Sigmoid colon (tissue), 7 donors: ENCODE results near the gene GBP5. TPM values are rescaled to one million over a fixed set of nuclear protein-coding genes. Genes with fewer than 3 reads are reported as not detected.
"Not testable (repeated sequence)": the region's sequence is repeated elsewhere in the genome, so short reads cannot be mapped to it uniquely, and the experiment has no call there.

ENCODE experiments used
- DNase-seq: peaks from one replicate; pipeline ENCODE4 v3.0.0-alpha.2; 2019
- H3K27ac ChIP-seq, 4 donors: fragments of 200-600 bp; sonication (generic); one replicate each; pipeline ENCODE4 v1.5.1; 2016 to 2019; ENCODE audit warnings: mild to moderate bottlenecking in 1 of 4
- H3K27me3 ChIP-seq, 3 donors: fragments of 200-600 bp; sonication (generic); one replicate each; pipeline ENCODE4 v1.5.1; 2019; ENCODE audit warnings: mild to moderate bottlenecking in 1 of 3
- H3K36me3 ChIP-seq, 4 donors: fragments of 200-600 bp; sonication (generic); one replicate each; pipeline ENCODE4 v1.5.1; 2016 to 2019
- H3K4me1 ChIP-seq, 4 donors: fragments of 200-600 bp; sonication (generic); one replicate each; pipeline ENCODE4 v1.5.1; 2017 to 2019
- H3K4me3 ChIP-seq, 4 donors: fragments of 200-600 bp; sonication (generic); one replicate each; pipeline ENCODE4 v1.5.1; 2017 to 2019; ENCODE audit warnings: mild to moderate bottlenecking in 2 of 4, moderate library complexity in 1 of 4
- H3K9me3 ChIP-seq, 4 donors: fragments of 200-600 bp in 3 of 4; sonication (generic) in 3 of 4; one replicate each; pipeline versions ENCODE4 v1.5.1 to v1.6.1; 2013 to 2019
- CTCF ChIP-seq, 4 experiments: fragments of 450-650 bp in 3 of 4; fragments of 200-600 bp in 1 of 4; IDR thresholded peaks; one replicate each; pipeline ENCODE4 v1.5.1; 2016 to 2019; ENCODE audit warnings: antibody characterized with exemption in 4 of 4, mild to moderate bottlenecking in 3 of 4, moderate library complexity in 2 of 4
- EP300 ChIP-seq, 4 donors: sonication (generic); formaldehyde crosslinking; IDR thresholded peaks; one replicate each; pipeline ENCODE4 v1.6.1; 2017; ENCODE audit warnings: antibody characterized with exemption in 4 of 4
- POLR2A ChIP-seq, 2 donors: fragments of 450-650 bp; IDR thresholded peaks; one replicate each; pipeline ENCODE4 v1.6.1; 2016; ENCODE audit warnings: antibody characterized with exemption in 2 of 2, mild to moderate bottlenecking in 2 of 2, moderate library complexity in 2 of 2
- POLR2AphosphoS5 ChIP-seq, 4 donors: sonication (generic); formaldehyde crosslinking; IDR thresholded peaks; one replicate each; pipeline ENCODE4 v1.6.1; 2017; ENCODE audit warnings: antibody characterized with exemption in 4 of 4
- WGBS, 2 donors: extraction: QIAGEN DNeasy Blood & Tissue Kit; methylation state at CpG; one replicate each; pipeline ENCODE4 v1.1.7; 2013; 5-methylcytosine and 5-hydroxymethylcytosine counted together
- intact Hi-C: fragments of 100-400 bp; cut with DNase I; formaldehyde crosslinking; loops from one replicate; pipeline ENCODE4 v1.15.1; 2023
- polyA plus RNA-seq, 3 donors: library from polyadenylated mRNA; stranded (reverse); fragments of 200-250 nt; gene quantifications; one replicate each; pipeline ENCODE4 v1.2.3, GENCODE V29; 2013
- total RNA-seq, 4 donors: library from RNA; depleted of rRNA; stranded (reverse); fragments of >200 nt; gene quantifications; one replicate each; pipeline ENCODE4 v1.1.0, GENCODE V29; 2016
- donor health status: healthy with polysubstance abuse.
- donor health status: Bipolar disorder and iron deficiency.
- donor health status: healthy.

The GBP5 gene
- total and polyA plus RNA-seq, 7 donors: 0.83 to 19.3 (median 1.4) TPM

GRCh38 chr1:89261926-89262515 lies 10.6 kb downstream of the GBP5 start:
- peak overlapping the region in 3 of 4 donors; percentile 24 to 66 (median 46) for H3K27ac ChIP-seq
- TF ChIP-seq EP300 (IDR thresholded peaks at IDR 0.05): no peak
- no peak for TF ChIP-seq CTCF (IDR thresholded peaks at IDR 0.05)
- TF ChIP-seq POLR2A (IDR thresholded peaks at IDR 0.05): no peak
- TF ChIP-seq POLR2AphosphoS5 (IDR thresholded peaks at IDR 0.05): no peak
- WGBS, 2 donors: 57% methylated on average over 6 of the region's 6 CpGs
- no peaks in the 10 kb centered on the region for H3K9me3 ChIP-seq
- H3K4me1 ChIP-seq: peaks cover 0 to 33% (median 30%) of the 10 kb centered on the region in 4 donors
- DNase-seq: no peak
- no peaks in the 10 kb centered on the region for H3K36me3 ChIP-seq
- intact Hi-C loops: no loop called here
- H3K27me3 ChIP-seq: no peaks in the 10 kb centered on the region
- peak overlapping the region in 3 of 4 donors; percentile 15 to 35 (median 31) for H3K4me3 ChIP-seq

- H3K27ac ChIP-seq: peak overlapping the region in 3 of 4 donors; percentile 8 to 59 (median 43)
- intact Hi-C loops: no loop called here
- no peaks in the 10 kb centered on the region for H3K27me3 ChIP-seq
- no peaks in the 10 kb centered on the region for H3K36me3 ChIP-seq
- no peak overlapping the region for H3K4me3 ChIP-seq
- DNase-seq: no peak
- TF ChIP-seq POLR2AphosphoS5 (IDR thresholded peaks at IDR 0.05) (no peak), CTCF (IDR thresholded peaks at IDR 0.05) (no peak), POLR2A (IDR thresholded peaks at IDR 0.05) (no peak), EP300 (IDR thresholded peaks at IDR 0.05) (no peak)
- H3K9me3 ChIP-seq: no peaks in the 10 kb centered on the region
- 66 to 69% methylated on average over 5 of the region's 5 CpGs for WGBS, 2 donors
- H3K4me1 ChIP-seq: peaks cover 0 to 33% (median 30%) of the 10 kb centered on the region in 4 donors
These were observed 11.9 kb downstream of the GBP5 start for GRCh38 chr1:89260566-89261255.

GRCh38 chr1:89260042-89260441 lies 12.6 kb downstream of the GBP5 start:
- 82 to 85% methylated on average over 4 of the region's 4 CpGs for WGBS, 2 donors
- H3K4me3 ChIP-seq: no peak overlapping the region
- H3K27ac ChIP-seq: peak overlapping the region in 3 of 4 donors; percentile 8 to 59 (median 43)
- no peak for TF ChIP-seq CTCF (IDR thresholded peaks at IDR 0.05)
- no peak for TF ChIP-seq EP300 (IDR thresholded peaks at IDR 0.05)
- no peak for TF ChIP-seq POLR2A (IDR thresholded peaks at IDR 0.05)
- TF ChIP-seq POLR2AphosphoS5 (IDR thresholded peaks at IDR 0.05): no peak
- DNase-seq: no peak
- H3K36me3 ChIP-seq: no peaks in the 10 kb centered on the region
- H3K27me3 ChIP-seq: no peaks in the 10 kb centered on the region
- intact Hi-C loops: no loop called here
- H3K9me3 ChIP-seq: no peaks in the 10 kb centered on the region
- H3K4me1 ChIP-seq: peaks cover 0 to 33% (median 30%) of the 10 kb centered on the region in 4 donors

GRCh38 chr1:89259283-89259971 lies 13.2 kb downstream of the GBP5 start:
- Histone ChIP-seq H3K27me3 (no peaks in the 10 kb centered on the region), H3K4me3 (no peak overlapping the region), H3K27ac (peak overlapping the region in 1 of 4 donors; percentile 59), H3K9me3 (no peaks in the 10 kb centered on the region), H3K36me3 (no peaks in the 10 kb centered on the region), H3K4me1 (peaks cover 0 to 33% (median 30%) of the 10 kb centered on the region in 4 donors)
- TF ChIP-seq POLR2A (IDR thresholded peaks at IDR 0.05) (no peak), POLR2AphosphoS5 (IDR thresholded peaks at IDR 0.05) (no peak), EP300 (IDR thresholded peaks at IDR 0.05) (no peak)
- intact Hi-C loops: no loop called here
- WGBS, 2 donors: 46 to 77% methylated on average over 11 of the region's 11 CpGs
- no peak for DNase-seq

- intact Hi-C loops: no loop called here
- no peak overlapping the region for H3K27ac ChIP-seq
- H3K9me3 ChIP-seq: no peaks in the 10 kb centered on the region
- 50 to 74% methylated on average over 2 of the region's 2 CpGs for WGBS, 2 donors
- H3K4me1 ChIP-seq: peaks cover 0 to 22% (median 21%) of the 10 kb centered on the region in 4 donors
- no peak for DNase-seq
- no peaks in the 10 kb centered on the region for H3K36me3 ChIP-seq
- no peak overlapping the region for H3K4me3 ChIP-seq
- TF ChIP-seq POLR2AphosphoS5 (IDR thresholded peaks at IDR 0.05) (no peak), CTCF (IDR thresholded peaks at IDR 0.05) (no peak), EP300 (IDR thresholded peaks at IDR 0.05) (no peak), POLR2A (IDR thresholded peaks at IDR 0.05) (no peak)
- no peaks in the 10 kb centered on the region for H3K27me3 ChIP-seq
These were observed 15.6 kb downstream of the GBP5 start for GRCh38 chr1:89257041-89257440.

- H3K36me3 ChIP-seq, H3K27me3 ChIP-seq, DNase-seq, H3K27ac ChIP-seq, H3K4me1 ChIP-seq, intact Hi-C loops, H3K9me3 ChIP-seq, H3K4me3 ChIP-seq: not testable (repeated sequence)
- 86 to 97% methylated on average over 8 of the region's 8 CpGs for WGBS, 2 donors
These were observed 17.1 kb downstream of the GBP5 start for GRCh38 chr1:89255581-89255980.
